H9 (cell line): ENCODE results near the gene PDCD1. TPM values are rescaled to one million over a fixed set of nuclear protein-coding genes. Genes with fewer than 3 reads are reported as not detected.

Experiments
- DNase-seq: peaks from one replicate; pipeline ENCODE4 v3.0.0-alpha.2; 2017
- H2AFZ ChIP-seq: one replicate; pipeline ENCODE4 v1.6.1; 2013; ENCODE audit warnings: mild to moderate bottlenecking, low read length, control low read depth, moderate library complexity
- H2AK5ac ChIP-seq: 2 replicates; pipeline ENCODE4 v1.6.1; 2013; ENCODE audit warnings: low read length, control low read depth, mixed read lengths; ENCODE audit not compliant: insufficient read length
- H2BK120ac ChIP-seq: one replicate; pipeline ENCODE4 v1.6.1; 2013; ENCODE audit warnings: low read depth, mild to moderate bottlenecking, low read length, control low read depth, inconsistent platforms; ENCODE audit not compliant: poor library complexity, severe bottlenecking
- H2BK12ac ChIP-seq: 2 replicates; pipeline ENCODE4 v1.6.1; 2013; ENCODE audit warnings: low read length, control low read depth, mixed read lengths, low read depth; ENCODE audit not compliant: insufficient read length
- H2BK15ac ChIP-seq: 2 replicates; pipeline ENCODE4 v1.6.1; 2013; ENCODE audit warnings: low read depth, low read length, control low read depth
- H2BK20ac ChIP-seq: one replicate; pipeline ENCODE4 v1.6.1; 2013; ENCODE audit warnings: low read depth, mild to moderate bottlenecking, low read length, control low read depth, inconsistent platforms; ENCODE audit not compliant: poor library complexity, severe bottlenecking
- H2BK5ac ChIP-seq: 2 replicates; pipeline ENCODE4 v1.6.1; 2013; ENCODE audit warnings: low read length, control low read depth, mixed read lengths; ENCODE audit not compliant: insufficient read length
- H3K14ac ChIP-seq: 2 replicates; pipeline ENCODE4 v1.6.1; 2013; ENCODE audit warnings: low read length, control low read depth; ENCODE audit not compliant: insufficient read depth
- H3K18ac ChIP-seq: 2 replicates; pipeline ENCODE4 v1.6.1; 2013; ENCODE audit warnings: low read depth, mild to moderate bottlenecking, mixed read lengths, low read length, control low read depth; ENCODE audit not compliant: insufficient read length
- H3K23ac ChIP-seq: 2 replicates; pipeline ENCODE4 v1.6.1; 2013; ENCODE audit warnings: low read length, control low read depth, mixed read lengths, low read depth; ENCODE audit not compliant: insufficient read length
- H3K23me2 ChIP-seq: 2 replicates; pipeline ENCODE4 v1.6.1; 2013; ENCODE audit warnings: low read depth, mild to moderate bottlenecking, mixed read lengths, low read length, control low read depth; ENCODE audit not compliant: insufficient read length, poor library complexity, severe bottlenecking
- H3K27ac ChIP-seq: 2 replicates; pipeline ENCODE4 v1.5.1; 2013; ENCODE audit warnings: low read length, control low read depth, mixed read lengths, low read depth; ENCODE audit not compliant: insufficient read length
- H3K27me3 ChIP-seq: 2 replicates; pipeline ENCODE4 v1.6.1; 2013; ENCODE audit warnings: low read length, control low read depth, inconsistent platforms; ENCODE audit not compliant: insufficient read depth
- H3K4ac ChIP-seq: 2 replicates; pipeline ENCODE4 v1.6.1; 2013; ENCODE audit warnings: low read depth, mild to moderate bottlenecking, control low read depth, inconsistent platforms, low read length, moderate library complexity
- H3K4me1 ChIP-seq: 2 replicates; pipeline ENCODE4 v1.6.1; 2013; ENCODE audit warnings: low read length, control low read depth, inconsistent platforms; ENCODE audit not compliant: insufficient read depth
- H3K4me2 ChIP-seq: 2 replicates; pipeline ENCODE4 v1.6.1; 2013; ENCODE audit warnings: low read length, control low read depth, mixed read lengths; ENCODE audit not compliant: insufficient read length, insufficient read depth
- H3K56ac ChIP-seq: 2 replicates; pipeline ENCODE4 v1.6.1; 2013; ENCODE audit warnings: low read depth, mild to moderate bottlenecking, mixed read lengths, low read length, control low read depth; ENCODE audit not compliant: insufficient read length
- H3K79me1 ChIP-seq: 2 replicates; pipeline ENCODE4 v1.6.1; 2013; ENCODE audit warnings: low read depth, mild to moderate bottlenecking, moderate library complexity, low read length, control low read depth, inconsistent platforms; ENCODE audit not compliant: insufficient read depth, poor library complexity, severe bottlenecking
- H3K79me2 ChIP-seq: 2 replicates; pipeline ENCODE4 v1.6.1; 2013; ENCODE audit warnings: low read length, control low read depth, inconsistent platforms; ENCODE audit not compliant: insufficient read depth
- H3K9ac ChIP-seq: 2 replicates; pipeline ENCODE4 v1.6.1; 2013; ENCODE audit warnings: low read length, control low read depth, mixed read lengths; ENCODE audit not compliant: insufficient read length; ENCODE audit errors: extremely low read depth
- H3K9me3 ChIP-seq: one replicate; pipeline ENCODE4 v1.6.1; 2013; ENCODE audit warnings: low read depth, low read length, inconsistent platforms; ENCODE audit not compliant: control insufficient read depth
- H3T11ph ChIP-seq: one replicate; pipeline ENCODE4 v1.6.1; 2013; ENCODE audit warnings: mild to moderate bottlenecking, low read length, control low read depth, inconsistent platforms
- H4K20me1 ChIP-seq: one replicate; pipeline ENCODE4 v1.6.1; 2013; ENCODE audit not compliant: control insufficient read depth, insufficient read length, insufficient read depth
- H4K5ac ChIP-seq: 2 replicates; pipeline ENCODE4 v1.6.1; 2013; ENCODE audit warnings: low read depth, mild to moderate bottlenecking, mixed read lengths, low read length, control low read depth; ENCODE audit not compliant: insufficient read length
- H4K8ac ChIP-seq: replicated peaks from 2 replicates; pipeline ENCODE4 v1.6.1; 2013; ENCODE audit warnings: low read length, control low read depth, mixed read lengths, low read depth; ENCODE audit not compliant: insufficient read length
- H4K91ac ChIP-seq: 2 replicates; pipeline ENCODE4 v1.6.1; 2013; ENCODE audit warnings: low read depth, mild to moderate bottlenecking, moderate library complexity, mixed read lengths, low read length, control low read depth; ENCODE audit not compliant: insufficient read length
- H3K27ac Mint-ChIP-seq, 3 experiments: 2 replicates in 2 of 3; 3 replicates in 1 of 3; pipeline ENCODE4 v1.8.0; 2020 to 2021; ENCODE audit warnings: mixed read lengths in 3 of 3, mild to moderate bottlenecking in 1 of 3, moderate library complexity in 1 of 3
- H3K27me3 Mint-ChIP-seq: 2 replicates; pipeline ENCODE4 v1.8.0; 2021; ENCODE audit warnings: low read depth, mild to moderate bottlenecking, moderate library complexity, mixed read lengths
- H3K36me3 Mint-ChIP-seq, 3 experiments: 2 replicates in 2 of 3; 3 replicates in 1 of 3; pipeline ENCODE4 v1.8.0; 2020 to 2021; ENCODE audit warnings: low read depth in 3 of 3, mixed read lengths in 3 of 3; ENCODE audit not compliant: insufficient read depth in 1 of 3
- H3K4me1 Mint-ChIP-seq, 2 experiments: 2 replicates each; pipeline ENCODE4 v1.8.0; 2020; ENCODE audit warnings: mixed read lengths in 2 of 2
- H3K4me3 Mint-ChIP-seq, 2 experiments: 2 replicates in 1 of 2; 3 replicates in 1 of 2; pipeline ENCODE4 v1.8.0; 2020 to 2021; ENCODE audit warnings: mild to moderate bottlenecking in 2 of 2, mixed read lengths in 2 of 2, moderate library complexity in 1 of 2
- H3K9me3 Mint-ChIP-seq, 2 experiments: 2 replicates in 1 of 2; 3 replicates in 1 of 2; pipeline ENCODE4 v1.8.0; 2020; ENCODE audit warnings: mild to moderate bottlenecking in 2 of 2, mixed read lengths in 2 of 2, moderate library complexity in 1 of 2
- WGBS: extraction: QIAGEN DNeasy Blood & Tissue Kit; methylation state at CpG from one replicate; pipeline ENCODE4 v1.1.7; 2013; ENCODE audit warnings: missing lambda C conversion rate, low lambda C conversion rate, mixed read lengths; ENCODE audit not compliant: insufficient read length; ENCODE audit errors: extremely low coverage; 5-methylcytosine and 5-hydroxymethylcytosine counted together
- total RNA-seq: library from RNA; stranded (reverse); gene quantifications from 2 replicates; pipeline ENCODE4 v1.2.1, GENCODE V29; 2021
- TF ChIP-seq, protein P1 (sequence below): fragments of 200-600 bp; sonication (generic); conservative IDR thresholded peaks from 3 replicates; pipeline ENCODE4 v1.8.0; 2021; ENCODE audit warnings: antibody characterized with exemption, mild to moderate bottlenecking

PDCD1 gene
- total RNA-seq, 1 experiment from 2014 or later, result 1.6 TPM

- Histone ChIP-seq H2AFZ (no peak overlapping the region), H3K4me2 (no peak overlapping the region), H3K27me3 (no peaks in the 10 kb centered on the region), H3K9me3 (no peaks in the 10 kb centered on the region), H3K23ac (no peak overlapping the region), H2BK5ac (no peak overlapping the region), H3K9ac (no peak overlapping the region), H3K56ac (no peak overlapping the region), H3K79me1 (no peaks in the 10 kb centered on the region), H3K14ac (no peak overlapping the region; the same call in 1 of the 2 replicates), H2AK5ac (no peak overlapping the region), H4K5ac (no peak overlapping the region), H4K20me1 (no peaks in the 10 kb centered on the region), H3K27ac (no peak overlapping the region), H3K18ac (no peak overlapping the region), H2BK20ac (no peak overlapping the region), H3K4ac (no peak overlapping the region), H3T11ph (no peak overlapping the region), H3K23me2 (no peaks in the 10 kb centered on the region), H3K4me1 (no peaks in the 10 kb centered on the region), H4K91ac (no peak overlapping the region), H4K8ac (no peak overlapping the region), H3K79me2 (no peaks in the 10 kb centered on the region), H2BK120ac (no peak overlapping the region), H2BK15ac (no peak overlapping the region), H2BK12ac (no peak overlapping the region)
- TF ChIP-seq, protein P1, sequence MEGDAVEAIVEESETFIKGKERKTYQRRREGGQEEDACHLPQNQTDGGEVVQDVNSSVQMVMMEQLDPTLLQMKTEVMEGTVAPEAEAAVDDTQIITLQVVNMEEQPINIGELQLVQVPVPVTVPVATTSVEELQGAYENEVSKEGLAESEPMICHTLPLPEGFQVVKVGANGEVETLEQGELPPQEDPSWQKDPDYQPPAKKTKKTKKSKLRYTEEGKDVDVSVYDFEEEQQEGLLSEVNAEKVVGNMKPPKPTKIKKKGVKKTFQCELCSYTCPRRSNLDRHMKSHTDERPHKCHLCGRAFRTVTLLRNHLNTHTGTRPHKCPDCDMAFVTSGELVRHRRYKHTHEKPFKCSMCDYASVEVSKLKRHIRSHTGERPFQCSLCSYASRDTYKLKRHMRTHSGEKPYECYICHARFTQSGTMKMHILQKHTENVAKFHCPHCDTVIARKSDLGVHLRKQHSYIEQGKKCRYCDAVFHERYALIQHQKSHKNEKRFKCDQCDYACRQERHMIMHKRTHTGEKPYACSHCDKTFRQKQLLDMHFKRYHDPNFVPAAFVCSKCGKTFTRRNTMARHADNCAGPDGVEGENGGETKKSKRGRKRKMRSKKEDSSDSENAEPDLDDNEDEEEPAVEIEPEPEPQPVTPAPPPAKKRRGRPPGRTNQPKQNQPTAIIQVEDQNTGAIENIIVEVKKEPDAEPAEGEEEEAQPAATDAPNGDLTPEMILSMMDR, result no peak
- H3K27ac Mint-ChIP-seq, result no peak overlapping the region
- peaks cover 17 to 21% of the 10 kb centered on the region in 2 experiments for H3K9me3 Mint-ChIP-seq
- peaks cover 6 to 24% of the 10 kb centered on the region in 2 experiments for H3K4me1 Mint-ChIP-seq
- H3K27me3 Mint-ChIP-seq, result peaks cover 33% of the 10 kb centered on the region
- H3K4me3 Mint-ChIP-seq, result no peak overlapping the region
- WGBS, result no CpG with 5 or more reads among the region's 14 CpGs
- H3K36me3 Mint-ChIP-seq, result peaks cover 0 to 5% (median 4%) of the 10 kb centered on the region in 3 experiments; a peak in 5 of 7 replicates
- DNase-seq, result no peak
These were observed 36.5 kb downstream of the PDCD1 start for GRCh38 chr2:241822264-241822623.
